Upper lobe of left lung (tissue), 6 donors: ENCODE data around the gene CAPSL. TPM values are rescaled to one million over a fixed set of nuclear protein-coding genes. Genes with fewer than 3 reads are reported as not detected.
A peak's percentile ranks its signal among the peaks of the same experiment; 100 is the strongest.

Source experiments
- ATAC-seq, 2 donors: fragments of 200-7000 bp; cut with Tn5 transposase; one replicate each; pipeline ENCODE4 v1.9.1; 2022; ENCODE audit warnings: mild to moderate bottlenecking in 2 of 2, moderate library complexity in 2 of 2; ENCODE audit not compliant: low FRiP score in 2 of 2
- DNase-seq, 2 donors: peaks; one replicate each; pipeline ENCODE4 v3.0.0-alpha.2; 2019 to 2020
- H3K27ac ChIP-seq, 4 donors: fragments of 200-600 bp; sonication (generic); one replicate each; pipeline ENCODE4 v1.5.1; 2016 to 2019
- H3K27me3 ChIP-seq, 4 donors: fragments of 200-600 bp; sonication (generic); one replicate each; pipeline ENCODE4 v1.5.1; 2017 to 2019
- H3K36me3 ChIP-seq, 4 donors: fragments of 200-600 bp; sonication (generic); one replicate each; pipeline ENCODE4 v1.5.1; 2016 to 2019
- H3K4me1 ChIP-seq, 4 donors: fragments of 200-600 bp; sonication (generic); one replicate each; pipeline ENCODE4 v1.5.1; 2018 to 2019
- H3K4me3 ChIP-seq, 4 donors: fragments of 200-600 bp; sonication (generic); one replicate each; pipeline ENCODE4 v1.5.1; 2017 to 2019; ENCODE audit warnings: mild to moderate bottlenecking in 2 of 4, moderate library complexity in 1 of 4
- H3K9me3 ChIP-seq, 4 donors: fragments of 200-600 bp; sonication (generic); one replicate each; pipeline ENCODE4 v1.5.1; 2018 to 2019
- EP300 ChIP-seq, 4 donors: sonication (generic); formaldehyde crosslinking; IDR thresholded peaks; one replicate each; pipeline ENCODE4 v1.5.1; 2017; ENCODE audit warnings: antibody characterized with exemption in 4 of 4, control low read depth in 2 of 4
- POLR2A ChIP-seq, 4 donors: fragments of 450-650 bp; IDR thresholded peaks; one replicate each; pipeline ENCODE4 v1.5.1; 2016 to 2017; ENCODE audit warnings: antibody characterized with exemption in 4 of 4, mild to moderate bottlenecking in 2 of 4
- POLR2AphosphoS5 ChIP-seq, 2 donors: sonication (generic); formaldehyde crosslinking; IDR thresholded peaks; one replicate each; pipeline ENCODE4 v1.5.1; 2017; ENCODE audit warnings: antibody characterized with exemption in 2 of 2
- WGBS, 2 donors: methylation state at CpG; one replicate each; pipeline ENCODE4 v1.1.5; 2017 to 2018; 5-methylcytosine and 5-hydroxymethylcytosine counted together
- total RNA-seq, 6 donors: library from RNA; depleted of rRNA in 4 of 6; stranded (reverse); fragments of >200 nt in 4 of 6; gene quantifications; one replicate each; pipeline versions ENCODE4 v1.1.0 to v1.2.1, GENCODE V29; 2016 to 2021
- TF ChIP-seq, protein P1 (sequence below), 6 experiments: fragments of 450-650 bp in 4 of 6; fragments of 200-600 bp in 2 of 6; sonication (generic) in 2 of 6; IDR thresholded peaks; one replicate each; pipeline ENCODE4 v1.5.1; 2016 to 2019; ENCODE audit warnings: antibody characterized with exemption in 6 of 6
- donor health status: DM: no; HTN: no; CAD: no; lungs with moderate emphysema.
- donor health status: DM: no; HTN: yes; CAD: no; lungs with severe emphysema.

Gene CAPSL
- total RNA-seq, 6 donors from 2014 or later, result 5.0 to 35.9 (median 7.5) TPM; not detected in 2

DNA sequence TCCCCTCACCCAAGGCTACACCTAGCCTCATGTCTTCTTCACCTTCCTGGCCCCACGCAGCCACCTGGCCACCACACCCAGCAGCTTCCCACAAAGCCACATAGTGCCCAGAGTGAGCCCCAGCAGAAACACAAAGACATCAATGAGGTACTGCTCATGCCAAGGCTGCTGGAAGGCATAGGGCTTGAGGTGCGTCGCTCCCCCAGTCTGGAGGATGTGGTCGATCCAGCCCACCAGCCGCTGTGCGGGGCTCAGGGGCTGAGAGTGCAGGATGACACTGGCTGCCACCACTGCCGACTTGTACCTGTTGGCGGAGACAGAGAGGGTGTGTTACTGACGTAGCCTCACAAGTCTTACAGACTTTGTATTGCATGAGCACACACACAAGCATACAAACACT lies 15.8 kb upstream of the CAPSL start:
- Histone ChIP-seq H3K9me3 (peaks cover 0 to 6% (median 0%) of the 10 kb centered on the region in 4 donors), H3K27me3 (no peaks in the 10 kb centered on the region), H3K4me3 (no peak overlapping the region), H3K4me1 (no peaks in the 10 kb centered on the region), H3K36me3 (no peaks in the 10 kb centered on the region), H3K27ac (no peak overlapping the region)
- TF ChIP-seq, protein P1, sequence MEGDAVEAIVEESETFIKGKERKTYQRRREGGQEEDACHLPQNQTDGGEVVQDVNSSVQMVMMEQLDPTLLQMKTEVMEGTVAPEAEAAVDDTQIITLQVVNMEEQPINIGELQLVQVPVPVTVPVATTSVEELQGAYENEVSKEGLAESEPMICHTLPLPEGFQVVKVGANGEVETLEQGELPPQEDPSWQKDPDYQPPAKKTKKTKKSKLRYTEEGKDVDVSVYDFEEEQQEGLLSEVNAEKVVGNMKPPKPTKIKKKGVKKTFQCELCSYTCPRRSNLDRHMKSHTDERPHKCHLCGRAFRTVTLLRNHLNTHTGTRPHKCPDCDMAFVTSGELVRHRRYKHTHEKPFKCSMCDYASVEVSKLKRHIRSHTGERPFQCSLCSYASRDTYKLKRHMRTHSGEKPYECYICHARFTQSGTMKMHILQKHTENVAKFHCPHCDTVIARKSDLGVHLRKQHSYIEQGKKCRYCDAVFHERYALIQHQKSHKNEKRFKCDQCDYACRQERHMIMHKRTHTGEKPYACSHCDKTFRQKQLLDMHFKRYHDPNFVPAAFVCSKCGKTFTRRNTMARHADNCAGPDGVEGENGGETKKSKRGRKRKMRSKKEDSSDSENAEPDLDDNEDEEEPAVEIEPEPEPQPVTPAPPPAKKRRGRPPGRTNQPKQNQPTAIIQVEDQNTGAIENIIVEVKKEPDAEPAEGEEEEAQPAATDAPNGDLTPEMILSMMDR (IDR thresholded peaks at IDR 0.05), result no peak
- no peak for TF ChIP-seq EP300 (IDR thresholded peaks at IDR 0.05)
- no peak for TF ChIP-seq POLR2AphosphoS5 (IDR thresholded peaks at IDR 0.05)
- no peak for TF ChIP-seq POLR2A (IDR thresholded peaks at IDR 0.05)
- peak in 1 of 2 donors; percentile 44 for ATAC-seq
- WGBS, 2 donors, result 63 to 68% methylated on average over 5 to 9 of the region's 9 CpGs
- DNase-seq, result peak in 1 of 2 donors; percentile 41

DNA sequence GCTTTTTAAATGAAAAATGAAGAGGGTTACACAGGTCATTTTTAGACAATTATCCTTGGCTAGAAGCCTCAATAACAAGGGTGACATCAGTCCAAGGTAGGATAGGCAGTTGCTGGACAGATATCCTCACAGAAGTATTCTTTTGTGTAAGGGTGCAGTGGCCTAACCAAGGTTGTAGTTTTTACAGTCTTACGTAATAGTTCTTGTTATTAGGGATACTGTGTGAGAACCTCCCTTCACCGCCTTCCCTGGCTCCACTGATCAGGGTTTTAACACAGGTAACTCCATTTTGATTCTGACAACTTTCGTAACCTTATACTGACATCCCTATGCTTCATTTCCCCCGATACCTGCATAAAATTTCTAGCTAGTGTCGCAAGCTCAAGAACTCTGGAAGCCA lies 8.7 kb upstream of the CAPSL start:
- Histone ChIP-seq H3K27me3 (no peaks in the 10 kb centered on the region), H3K4me1 (no peaks in the 10 kb centered on the region), H3K9me3 (no peaks in the 10 kb centered on the region), H3K36me3 (no peaks in the 10 kb centered on the region), H3K27ac (no peak overlapping the region), H3K4me3 (no peak overlapping the region)
- ATAC-seq (no peak), DNase-seq (no peak)
- TF ChIP-seq POLR2A (IDR thresholded peaks at IDR 0.05) (no peak), POLR2AphosphoS5 (IDR thresholded peaks at IDR 0.05) (no peak), EP300 (IDR thresholded peaks at IDR 0.05) (no peak)
- TF ChIP-seq, protein P1 (IDR thresholded peaks at IDR 0.05), result no peak
- WGBS, 2 donors, result 74 to 88% methylated on average over 5 of the region's 5 CpGs

DNA sequence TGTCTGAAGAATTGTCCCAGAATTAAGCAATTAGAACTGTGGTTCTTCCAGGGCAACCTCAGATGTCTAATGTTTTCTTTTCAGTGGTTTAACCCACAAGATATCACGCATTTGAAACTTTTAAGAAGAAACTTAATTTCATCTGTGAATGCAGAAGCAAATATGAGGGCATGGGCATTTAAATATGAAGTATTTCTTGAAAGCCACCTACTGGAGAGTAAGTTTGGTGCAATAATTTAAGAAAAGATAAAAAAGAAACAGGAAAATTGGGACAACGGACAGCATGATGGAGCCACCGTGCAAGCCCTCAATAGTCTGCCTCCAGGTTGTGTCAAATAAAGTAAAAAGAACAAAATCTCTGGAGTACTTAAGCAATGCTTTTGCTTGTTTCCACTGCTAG lies 1.2 kb upstream of the CAPSL start:
- no peak for DNase-seq
- H3K4me1 ChIP-seq, result no peaks in the 10 kb centered on the region
- no peaks in the 10 kb centered on the region for H3K9me3 ChIP-seq
- no peak overlapping the region for H3K27ac ChIP-seq
- 64 to 79% methylated on average over 3 of the region's 3 CpGs for WGBS, 2 donors
- H3K36me3 ChIP-seq, result no peaks in the 10 kb centered on the region
- no peak overlapping the region for H3K4me3 ChIP-seq
- TF ChIP-seq EP300 (IDR thresholded peaks at IDR 0.05), result no peak
- TF ChIP-seq, protein P1 (IDR thresholded peaks at IDR 0.05), result no peak
- no peak for TF ChIP-seq POLR2A (IDR thresholded peaks at IDR 0.05)
- ATAC-seq, result no peak
- H3K27me3 ChIP-seq, result no peaks in the 10 kb centered on the region

DNA sequence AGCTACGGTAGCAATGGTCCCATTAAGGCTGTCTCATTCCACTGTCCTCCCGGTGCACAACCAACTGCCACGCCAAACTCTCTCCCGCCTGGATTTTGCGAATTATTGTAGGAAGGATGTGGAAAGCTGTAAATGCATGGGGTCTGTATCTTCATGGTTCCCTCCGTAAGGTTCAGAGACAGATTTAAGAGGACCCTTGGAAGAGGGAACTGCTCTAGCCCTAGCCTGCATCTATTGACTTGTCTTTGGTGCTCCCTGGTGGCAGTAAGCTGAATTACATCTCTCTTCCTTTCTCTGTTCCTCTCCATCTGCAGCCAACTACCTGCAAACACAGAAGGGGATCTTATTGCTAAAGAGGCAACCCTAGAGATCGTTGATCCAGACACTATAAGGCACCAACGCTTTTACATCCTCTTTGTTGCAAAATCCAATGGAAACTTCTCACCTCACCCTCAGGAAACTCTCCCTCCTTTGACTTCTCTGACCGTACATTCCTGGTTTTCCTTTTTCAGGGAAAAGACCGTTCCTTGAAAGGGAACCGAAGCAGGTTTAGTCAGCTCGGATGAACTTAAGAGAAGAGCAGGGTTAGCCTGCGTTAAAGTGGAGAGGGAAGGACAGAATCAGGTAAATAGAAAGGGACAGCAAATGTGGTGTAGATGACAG lies 11.9 kb downstream of the CAPSL start:
- 38 to 42% methylated on average over 13 of the region's 13 CpGs for WGBS, 2 donors
- TF ChIP-seq, protein P1 (IDR thresholded peaks at IDR 0.05), result peak; percentile 78 to 90 (median 87)
- TF ChIP-seq POLR2A (IDR thresholded peaks at IDR 0.05), result no peak
- no peak for TF ChIP-seq EP300 (IDR thresholded peaks at IDR 0.05)
- TF ChIP-seq POLR2AphosphoS5 (IDR thresholded peaks at IDR 0.05), result no peak

More for the DNA sequence above, 11.9 kb downstream of the CAPSL start:
- H3K4me3 ChIP-seq, result no peak overlapping the region
- no peak for DNase-seq
- no peaks in the 10 kb centered on the region for H3K9me3 ChIP-seq
- no peaks in the 10 kb centered on the region for H3K36me3 ChIP-seq
- no peaks in the 10 kb centered on the region for H3K27me3 ChIP-seq
- peaks cover 3 to 13% (median 9%) of the 10 kb centered on the region in 4 donors for H3K4me1 ChIP-seq
- no peak overlapping the region for H3K27ac ChIP-seq
- peak; percentile 60 to 79 for ATAC-seq
